Measurements from ENCODE around the gene CEP72.
"Not testable (repeated sequence)": the region's sequence is repeated elsewhere in the genome, so short reads cannot be mapped to it uniquely, and the experiment has no call there.

Gene CEP72

DNA sequence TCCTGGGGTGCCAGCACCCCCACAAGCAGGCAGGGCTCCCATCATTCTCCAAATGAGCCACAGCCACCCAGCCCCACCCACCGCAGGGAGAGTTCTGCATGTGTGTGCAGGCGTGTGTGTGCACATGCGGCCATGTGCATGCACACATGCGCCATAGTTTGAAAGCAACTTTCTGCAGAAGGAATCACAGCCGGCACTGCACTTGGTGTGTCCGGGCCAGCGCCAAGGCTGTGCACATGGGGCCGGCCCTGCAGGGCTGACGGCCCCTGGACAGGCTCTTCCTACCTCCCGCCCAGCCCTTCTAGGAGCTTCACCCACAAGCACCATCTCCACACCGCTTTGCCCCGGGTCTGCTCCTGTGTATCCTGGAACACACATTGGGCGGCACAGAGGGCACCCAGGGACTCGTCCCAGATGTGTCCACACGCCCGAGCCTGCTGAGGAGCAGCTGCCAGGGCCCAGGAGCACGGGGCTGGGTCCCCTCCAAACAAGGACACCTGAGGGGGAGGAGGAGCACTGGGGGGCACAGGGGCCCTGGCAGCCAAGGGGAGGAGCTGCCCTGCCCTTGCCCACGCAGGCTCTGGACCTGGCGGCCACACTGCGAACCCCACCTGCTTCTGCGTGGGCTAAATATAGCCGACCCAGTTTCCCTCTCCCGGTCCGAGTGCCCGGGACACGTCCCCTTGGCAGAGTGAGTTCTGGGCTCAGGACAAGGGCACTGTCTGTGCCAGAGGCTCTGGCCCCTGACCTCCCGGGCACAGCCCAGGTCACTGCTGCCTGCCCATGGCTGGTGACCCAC lies 61.9 kb downstream of the CEP72 start:
- no peak for DNase-seq

DNA sequence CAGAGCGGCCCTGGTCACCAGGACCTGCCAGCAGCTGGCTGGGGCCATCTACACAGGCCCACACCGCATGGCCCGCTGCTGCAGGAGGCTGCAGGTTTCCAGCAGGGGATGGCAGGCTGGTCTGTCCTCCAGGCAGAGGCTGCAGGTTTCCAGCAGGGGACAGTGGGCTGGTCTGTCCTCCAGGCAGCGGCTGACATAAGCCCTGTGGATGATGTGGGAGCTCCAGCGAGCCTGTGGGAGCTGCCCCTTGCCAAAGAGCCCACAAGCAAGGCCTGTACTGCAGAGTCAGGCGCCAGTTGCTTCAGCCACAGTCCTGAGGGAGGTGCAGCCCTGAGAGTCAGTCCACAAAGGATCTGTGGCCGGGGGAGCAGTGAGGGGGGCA lies 62.5 kb downstream of the CEP72 start:
- DNase-seq, result no peak

DNA sequence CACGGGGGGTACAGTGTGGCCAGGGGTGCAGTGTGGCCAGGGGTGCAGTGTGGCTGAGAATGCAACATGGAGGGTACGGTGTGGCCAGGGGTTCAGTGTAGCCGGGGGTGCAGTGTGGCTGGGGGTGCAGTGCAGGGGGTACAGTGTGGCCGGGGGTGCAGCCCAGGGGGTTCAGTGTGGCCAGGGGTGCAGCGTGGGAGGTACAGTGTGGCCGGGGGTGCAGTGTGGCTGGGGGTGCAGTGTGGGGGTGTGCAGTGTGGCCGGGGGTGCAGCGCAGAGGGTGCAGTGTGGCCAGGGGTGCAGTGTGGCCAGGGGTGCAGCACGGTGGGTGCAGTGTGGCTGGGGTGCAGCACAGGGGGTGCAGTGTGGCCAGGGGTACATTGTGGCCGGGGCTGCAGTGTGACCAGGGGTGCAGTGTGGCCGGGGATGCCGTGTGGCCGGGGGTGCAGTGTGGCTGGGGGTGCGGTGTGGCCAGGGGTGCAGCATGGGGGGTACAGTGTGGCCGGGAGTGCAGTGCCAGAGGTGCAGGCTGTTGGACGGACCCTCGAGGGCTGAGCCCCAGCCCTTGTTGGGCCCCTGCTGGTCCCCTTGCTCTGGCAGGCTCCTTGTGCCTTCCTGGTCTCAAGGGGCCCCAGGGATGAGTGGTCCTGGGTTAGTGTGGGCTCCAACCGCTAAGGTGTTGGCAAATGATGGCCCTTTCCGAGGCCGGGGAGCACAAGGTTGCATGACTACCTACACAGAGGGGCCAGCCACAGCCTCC lies 63.2 kb downstream of the CEP72 start:
- no peak for DNase-seq

DNA sequence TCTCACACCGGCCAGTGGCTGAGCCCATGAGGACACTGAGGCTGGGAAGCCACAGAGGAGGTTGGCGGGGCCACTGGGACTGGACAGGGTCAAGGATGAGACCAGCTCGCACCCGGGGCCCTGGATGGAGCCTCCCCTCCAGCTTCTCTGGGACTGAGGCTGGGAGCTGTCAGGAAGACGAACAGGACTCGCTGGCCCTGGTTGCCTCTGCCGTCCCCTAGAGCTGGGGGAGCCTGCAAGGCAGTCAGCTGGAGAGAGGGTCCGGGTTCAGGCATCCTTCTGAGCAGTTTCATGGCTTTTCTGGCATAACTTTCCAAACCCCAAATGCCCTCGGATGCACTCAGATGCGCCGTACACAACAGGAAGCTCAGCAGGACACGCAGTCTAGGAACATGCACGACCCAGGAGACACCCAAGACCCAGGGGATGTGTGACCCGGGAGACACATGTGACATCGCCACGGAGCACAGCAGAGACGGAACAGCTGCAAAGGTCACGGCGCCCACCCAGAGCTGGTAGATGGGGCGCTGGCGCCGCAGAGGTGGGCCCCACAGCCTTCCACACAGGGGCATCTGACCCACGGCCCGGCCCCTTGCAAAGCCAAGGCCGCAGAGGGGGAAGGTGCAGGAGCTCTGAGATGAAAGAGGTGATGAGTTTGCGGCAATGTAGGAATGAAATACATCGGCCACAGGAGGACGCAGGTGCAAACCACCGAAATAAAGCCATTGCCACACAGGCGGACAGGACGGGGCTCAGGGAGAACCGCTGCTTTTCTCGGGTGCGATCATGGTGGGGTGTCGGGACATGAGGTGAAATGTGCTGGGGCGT lies 63.9 kb downstream of the CEP72 start:
- DNase-seq, result no peak

DNA sequence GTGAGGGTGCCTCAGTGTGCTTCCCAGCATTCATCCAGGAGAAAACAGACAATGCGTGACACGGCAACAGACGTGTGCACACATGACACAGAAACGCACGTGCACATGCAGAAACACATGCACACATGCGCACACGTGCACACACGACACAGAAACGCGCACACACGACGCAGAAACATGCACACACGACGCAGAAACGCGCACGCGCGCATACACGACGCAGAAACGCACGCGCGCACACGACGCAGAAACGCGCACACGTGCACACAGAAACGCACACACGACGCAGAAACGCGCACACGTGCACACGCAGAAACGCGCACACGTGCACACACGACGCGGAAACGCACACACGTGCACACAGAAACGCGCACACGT lies 64.5 kb downstream of the CEP72 start:
- DNase-seq, result no peak

DNA sequence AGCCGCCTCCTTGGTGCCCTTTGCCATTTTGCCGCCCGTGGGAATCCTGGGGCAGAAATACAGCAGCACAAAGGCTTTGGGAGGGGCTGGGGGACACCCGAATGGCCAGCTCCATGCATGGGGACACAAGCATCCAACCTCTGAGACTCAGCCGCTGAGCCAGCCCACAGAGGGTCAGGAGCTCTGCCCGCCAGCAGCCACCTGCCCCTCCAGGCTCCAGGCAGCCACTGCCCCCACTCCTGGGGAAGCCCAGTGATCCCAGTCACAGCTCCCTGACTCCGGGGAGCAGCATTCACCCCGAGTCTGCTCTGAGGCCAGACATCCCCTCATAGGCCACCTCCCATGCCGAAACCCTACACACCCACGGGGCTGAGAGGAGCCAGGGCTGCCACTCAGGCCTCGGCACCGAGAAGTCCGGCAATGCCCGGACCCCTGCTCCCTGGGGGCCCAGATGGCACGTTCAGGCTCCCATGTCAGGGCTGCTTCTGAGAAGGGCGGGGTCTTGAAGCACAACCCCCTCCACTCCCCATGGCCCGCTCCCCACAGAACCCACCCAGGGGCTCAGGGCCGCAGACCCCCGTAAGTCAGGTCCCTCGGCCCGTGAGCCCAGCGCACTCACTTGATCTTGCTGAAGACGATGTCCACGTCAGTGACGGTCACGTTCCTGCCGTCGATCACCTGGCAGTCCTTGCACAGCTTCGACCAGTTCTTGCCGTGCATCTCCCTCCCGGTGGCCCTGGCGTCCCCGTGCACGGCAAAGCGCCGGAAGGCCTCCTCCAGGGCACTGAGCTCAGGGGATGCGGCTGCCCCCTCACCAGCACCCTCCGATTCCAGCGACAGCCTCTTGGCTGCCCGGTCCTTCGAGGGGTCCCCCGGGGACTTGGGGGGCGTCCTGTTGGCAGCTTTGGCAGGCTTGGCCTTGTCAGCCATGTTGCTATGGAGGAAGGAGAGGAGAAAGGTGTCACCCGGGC lies 65.3 kb downstream of the CEP72 start:
- no peak for DNase-seq

DNA sequence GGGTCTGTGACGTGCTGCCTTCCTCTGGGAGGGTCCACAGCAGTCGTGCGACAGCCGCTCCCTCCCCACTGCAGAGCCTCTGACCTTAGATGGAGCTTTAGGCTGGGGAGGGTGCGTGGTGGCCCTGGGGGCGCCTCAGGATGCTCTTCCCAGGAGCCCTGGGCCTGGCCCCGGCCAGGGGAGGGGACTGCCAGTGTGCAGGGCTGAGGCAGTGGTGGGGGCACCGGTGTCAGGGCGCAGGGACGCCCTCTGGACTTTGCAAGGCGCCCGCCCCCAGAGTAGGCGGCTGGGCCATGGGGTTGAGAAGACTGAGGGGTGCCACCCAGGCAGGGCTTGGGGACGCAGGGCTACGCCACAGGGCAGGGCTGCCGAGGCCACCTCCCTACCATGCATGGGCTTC lies 66.4 kb downstream of the CEP72 start:
- not testable (repeated sequence) for DNase-seq

DNA sequence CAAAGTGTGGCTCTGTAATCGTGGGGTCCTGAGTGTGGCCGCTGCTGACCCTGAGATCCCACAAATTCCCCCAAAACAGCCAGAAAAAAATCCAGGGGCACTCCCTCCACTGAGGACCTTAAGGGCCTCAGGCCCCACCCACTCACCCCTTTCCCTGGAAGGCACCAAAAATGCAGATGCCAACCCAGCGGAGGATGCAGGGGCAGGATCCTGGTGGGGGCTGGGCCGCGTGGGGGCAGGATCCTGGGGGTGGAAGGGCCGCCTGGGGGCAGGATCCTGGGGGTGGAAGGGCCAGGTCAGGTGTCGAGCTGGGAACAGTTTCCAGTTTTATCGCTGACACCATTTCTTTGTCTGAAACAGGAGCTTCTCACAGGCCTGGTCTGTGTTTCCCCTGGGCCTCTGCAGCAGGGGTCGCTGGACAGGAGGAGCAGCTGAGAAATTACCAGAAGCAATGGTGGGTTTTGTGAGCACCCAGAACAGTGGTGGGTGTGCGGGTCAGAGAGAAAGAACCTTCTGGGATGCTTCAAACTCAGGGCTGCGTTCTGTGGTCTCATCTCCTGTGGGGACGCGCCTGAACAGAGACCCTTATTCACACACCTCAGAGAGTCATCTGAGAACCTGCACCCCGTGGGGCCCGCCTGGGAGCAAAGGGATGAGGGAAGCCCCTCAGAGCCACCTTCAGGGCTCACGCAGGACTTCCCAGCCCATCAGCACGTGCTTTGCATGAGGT lies 67.2 kb downstream of the CEP72 start:
- not testable (repeated sequence) for DNase-seq

DNA sequence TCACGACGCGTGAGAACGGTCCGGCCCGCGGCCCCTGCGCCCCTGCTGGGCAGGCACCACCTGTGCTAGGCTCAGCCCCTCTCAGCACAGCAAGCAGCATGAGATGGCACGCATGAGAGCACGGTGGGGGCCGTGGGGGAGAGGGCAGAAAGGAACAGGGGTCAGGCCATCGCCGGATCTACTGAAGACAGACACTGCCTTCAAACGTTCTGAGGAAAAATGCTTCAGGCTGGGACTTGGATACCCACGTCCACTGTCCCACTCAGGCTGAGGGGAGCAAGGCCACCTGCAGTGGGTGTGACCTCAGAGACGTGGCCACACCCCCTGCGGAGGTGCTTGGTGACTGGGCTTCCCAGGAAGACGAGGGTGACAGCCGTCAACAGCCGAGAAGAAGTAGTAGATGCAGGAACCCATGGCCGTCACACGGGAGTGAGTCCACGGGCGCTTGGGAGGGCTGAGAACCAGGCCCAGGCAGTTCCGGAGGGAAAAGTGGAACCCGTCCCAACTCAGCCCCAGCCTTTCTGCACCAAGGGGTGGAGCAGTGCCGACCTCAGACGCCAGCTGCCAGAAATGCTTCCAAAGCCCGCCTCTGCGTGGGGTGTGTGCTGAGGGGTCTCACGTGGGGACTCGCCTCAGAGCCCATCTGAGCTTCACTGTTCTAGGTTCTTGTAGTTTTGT lies 68.1 kb downstream of the CEP72 start:
- not testable (repeated sequence) for DNase-seq

DNA sequence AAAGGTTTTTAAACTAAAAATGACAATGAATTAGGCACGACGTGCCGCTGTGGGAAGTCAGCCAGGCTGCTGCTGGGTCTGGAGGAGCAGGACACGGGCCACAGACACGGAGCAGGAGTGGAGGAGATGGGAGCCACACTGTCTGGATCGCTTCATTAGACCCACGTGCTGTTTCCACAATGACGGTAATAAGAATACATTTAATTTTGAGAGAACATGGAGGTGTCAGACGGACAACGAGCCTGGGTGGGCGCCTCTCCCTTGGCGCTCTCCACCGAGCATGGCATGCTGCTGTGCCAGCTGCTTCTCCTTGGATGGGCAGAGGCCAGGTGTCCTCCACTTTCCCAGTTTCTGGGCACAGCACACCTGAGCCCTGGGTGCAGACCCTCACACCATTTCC lies 68.7 kb downstream of the CEP72 start:
- not testable (repeated sequence) for DNase-seq

DNA sequence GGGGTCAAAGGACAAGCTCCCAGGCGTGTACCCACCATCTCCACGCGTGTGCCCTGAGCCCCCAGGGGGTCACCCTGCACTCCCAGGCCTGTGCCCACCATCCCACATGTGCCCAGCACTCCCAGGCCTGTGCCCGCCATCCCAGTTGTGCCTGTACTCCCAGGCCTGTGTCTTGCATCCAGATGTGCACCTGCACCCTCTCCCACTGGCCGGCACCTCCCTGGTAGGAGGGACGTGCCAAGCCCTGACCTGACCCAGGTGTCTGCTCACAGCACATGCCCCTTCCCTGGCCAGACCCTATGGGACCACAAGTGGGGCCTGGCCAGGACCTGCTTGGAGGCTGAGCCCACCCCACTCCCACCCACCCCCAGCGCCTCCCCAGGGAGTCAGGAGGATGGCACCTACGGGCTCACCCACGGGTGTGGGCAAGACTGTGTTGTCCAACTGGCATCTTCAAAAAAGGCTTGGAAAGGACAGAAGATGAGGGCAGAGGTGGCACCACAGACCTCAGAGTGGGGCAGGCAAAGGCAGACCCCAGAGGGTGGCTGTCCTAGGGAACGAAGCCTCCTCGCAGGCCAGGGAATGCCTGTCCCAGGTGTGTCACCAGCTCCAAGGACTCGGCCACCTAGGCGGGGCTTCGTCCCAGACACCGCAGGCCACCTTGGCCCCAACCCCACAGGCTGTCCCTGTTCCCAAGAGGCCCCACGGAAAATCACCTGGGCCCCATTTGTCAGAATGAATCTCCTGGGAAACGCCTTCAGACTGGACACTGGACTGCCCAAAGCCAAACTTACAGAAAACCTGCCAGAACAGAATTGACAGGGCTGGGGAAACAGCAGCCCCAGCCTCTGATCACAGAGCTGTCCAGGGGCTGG lies 69.4 kb downstream of the CEP72 start:
- not testable (repeated sequence) for DNase-seq

DNA sequence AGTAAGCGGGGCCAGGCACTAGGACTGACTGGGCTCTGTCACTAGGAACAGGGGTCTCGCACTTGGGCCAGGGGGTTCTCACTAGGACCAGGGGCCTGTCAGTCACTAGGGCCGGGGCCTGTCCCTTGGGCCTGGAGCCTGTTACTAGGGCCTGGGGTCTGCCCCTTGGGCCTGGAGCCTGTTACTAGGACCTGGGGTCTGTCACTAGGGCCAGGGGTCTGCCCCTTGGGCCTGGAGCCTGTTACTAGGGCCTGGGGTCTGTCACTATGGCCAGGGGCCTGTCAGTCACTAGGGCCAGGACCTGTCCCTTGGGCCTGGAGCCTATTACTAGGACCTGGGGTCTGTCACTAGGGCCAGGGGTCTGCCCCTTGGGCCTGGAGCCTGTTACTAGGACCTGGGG lies 70.1 kb downstream of the CEP72 start:
- not testable (repeated sequence) for DNase-seq

DNA sequence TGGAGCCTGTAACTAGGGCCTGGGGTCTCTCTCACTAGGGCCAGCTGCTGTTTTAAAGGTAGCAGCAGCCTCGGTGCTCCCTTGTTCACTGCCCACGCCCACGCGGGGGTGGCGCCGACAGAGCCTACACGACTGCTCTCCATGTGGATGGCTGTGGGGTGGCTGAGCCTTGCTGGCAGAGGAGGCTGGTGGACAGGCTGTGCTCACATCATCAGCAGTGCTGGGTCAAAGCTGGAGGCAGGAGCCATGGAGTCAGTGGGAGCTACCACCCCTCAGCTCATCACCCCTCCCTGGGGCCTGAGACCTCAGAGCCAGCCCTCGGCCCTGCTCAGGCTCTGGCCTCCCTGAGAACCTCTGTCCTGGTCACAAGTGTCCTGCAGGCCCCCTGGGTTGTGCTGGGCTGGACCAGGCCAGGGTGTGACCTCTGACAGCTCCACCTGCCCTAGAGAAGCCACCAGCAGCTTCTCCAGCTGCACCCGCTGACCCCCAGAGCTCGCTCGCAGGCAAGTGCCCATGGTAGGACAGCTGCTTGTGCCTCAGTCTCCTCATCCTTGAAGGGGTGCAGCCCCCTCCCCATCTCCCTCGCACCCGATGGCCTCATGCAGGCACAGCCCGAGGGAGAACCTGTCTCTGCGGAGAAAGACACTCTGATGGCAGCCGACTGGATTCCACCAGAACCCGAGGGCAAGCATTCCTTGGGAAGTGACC lies 70.7 kb downstream of the CEP72 start:
- not testable (repeated sequence) for DNase-seq

DNA sequence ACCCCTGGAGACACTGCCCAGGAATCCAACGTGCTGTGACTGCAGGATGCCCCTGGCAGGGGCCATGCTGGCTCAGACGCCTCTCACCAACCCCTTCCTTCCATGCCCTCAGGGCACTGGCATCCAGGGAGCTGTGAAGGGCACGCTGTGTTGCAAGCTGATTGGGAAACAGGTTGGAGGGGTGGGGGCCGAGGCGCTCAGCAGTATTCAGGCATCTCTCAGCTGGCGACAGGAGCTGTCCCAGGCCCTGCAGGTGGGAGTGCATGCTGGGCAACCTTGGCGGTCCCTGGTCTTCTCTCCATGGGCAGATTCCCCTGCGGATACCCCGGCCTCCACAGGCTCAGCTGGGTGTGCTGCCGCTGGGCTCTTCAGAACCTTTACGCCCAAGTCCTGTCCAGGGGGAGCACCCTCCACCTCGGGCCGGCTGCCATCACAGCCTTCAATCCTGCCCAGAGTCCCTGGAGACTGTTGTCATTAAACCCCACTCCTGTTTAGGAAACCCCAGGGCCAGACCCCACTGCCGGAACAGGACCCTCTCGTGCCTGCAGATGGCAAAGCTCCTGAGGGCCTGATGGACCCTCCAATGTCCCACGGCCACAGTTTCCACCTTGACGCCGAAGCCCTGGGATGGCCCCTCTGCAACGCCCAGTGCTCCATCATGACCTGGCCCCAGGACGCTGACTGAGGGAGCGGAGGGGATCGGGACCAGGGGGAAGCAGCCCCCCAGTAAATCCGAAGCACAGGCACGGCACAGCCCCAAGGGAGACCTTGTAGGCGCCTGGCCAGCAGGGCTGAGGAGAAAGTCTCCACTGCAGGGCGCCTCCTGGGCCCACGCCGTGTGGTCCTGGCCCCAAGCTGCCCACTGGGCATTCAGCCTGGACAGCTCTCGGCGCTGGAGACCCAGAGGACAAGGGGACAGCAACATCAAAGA lies 71.7 kb downstream of the CEP72 start:
- no peak for DNase-seq

DNA sequence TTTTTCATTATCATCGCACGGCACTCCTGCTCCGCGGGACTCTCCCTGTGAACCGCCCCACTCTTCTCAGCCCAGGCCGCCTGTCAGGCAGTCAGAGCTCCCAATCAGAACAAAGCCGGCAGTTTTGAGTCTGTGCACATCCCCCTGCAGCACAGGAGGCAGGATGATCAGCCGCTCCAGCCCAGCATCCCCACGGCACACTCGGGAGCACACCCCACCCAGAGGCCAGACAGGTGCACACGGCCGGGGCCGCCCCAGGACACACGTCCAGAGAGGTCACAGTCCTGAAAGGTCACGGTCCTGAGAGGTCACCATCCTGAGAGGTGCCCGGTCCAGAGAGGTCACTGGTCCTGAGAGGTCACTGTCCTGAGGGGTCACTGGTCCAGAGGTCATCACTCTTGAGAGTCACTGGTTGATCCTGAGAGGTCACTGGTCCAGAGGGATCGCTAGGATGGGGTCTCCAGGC lies 72.6 kb downstream of the CEP72 start:
- DNase-seq, result no peak

DNA sequence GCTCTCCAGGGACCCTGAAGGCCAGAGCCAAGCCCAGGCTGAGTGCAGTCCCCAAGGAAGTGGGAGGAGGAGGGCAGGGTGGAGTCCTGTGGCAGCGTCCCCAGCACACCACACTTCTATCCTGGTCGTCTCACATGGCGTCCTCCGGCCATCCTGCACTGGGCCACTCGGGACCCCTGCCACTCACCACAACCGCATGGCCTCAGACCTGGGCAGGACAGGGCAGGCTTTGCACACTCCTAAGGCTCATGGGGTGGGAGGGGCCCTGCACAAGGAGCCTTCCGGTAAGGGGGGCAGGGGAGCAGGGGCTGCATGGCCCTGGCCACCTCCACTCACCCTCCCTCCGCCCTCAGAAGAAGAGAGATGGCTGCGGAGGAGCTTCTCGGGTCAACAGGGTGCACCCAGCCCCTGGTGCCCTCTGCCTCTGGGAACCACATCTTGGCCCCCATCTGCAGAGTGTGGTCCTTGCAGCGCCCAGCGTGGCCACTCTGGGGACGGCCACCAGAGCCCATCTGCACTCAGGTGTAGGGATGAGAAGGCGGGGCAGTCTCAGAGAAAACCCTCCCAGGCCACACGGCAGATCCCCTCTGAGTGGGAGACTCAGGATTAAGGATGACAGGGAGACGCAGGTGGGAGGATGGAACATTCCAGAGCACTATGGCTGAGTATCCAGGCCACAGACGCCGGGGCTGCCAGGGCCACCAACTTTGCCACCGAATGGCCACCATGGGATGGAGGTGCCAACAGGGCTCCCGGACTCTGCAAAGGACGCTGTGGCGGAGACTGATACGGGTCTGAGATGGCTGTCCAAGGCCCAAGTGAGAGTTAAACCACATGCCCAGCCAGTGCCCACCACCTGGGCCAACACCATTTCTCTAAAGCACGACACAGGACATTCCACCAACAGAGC lies 73.4 kb downstream of the CEP72 start:
- DNase-seq, result no peak

DNA sequence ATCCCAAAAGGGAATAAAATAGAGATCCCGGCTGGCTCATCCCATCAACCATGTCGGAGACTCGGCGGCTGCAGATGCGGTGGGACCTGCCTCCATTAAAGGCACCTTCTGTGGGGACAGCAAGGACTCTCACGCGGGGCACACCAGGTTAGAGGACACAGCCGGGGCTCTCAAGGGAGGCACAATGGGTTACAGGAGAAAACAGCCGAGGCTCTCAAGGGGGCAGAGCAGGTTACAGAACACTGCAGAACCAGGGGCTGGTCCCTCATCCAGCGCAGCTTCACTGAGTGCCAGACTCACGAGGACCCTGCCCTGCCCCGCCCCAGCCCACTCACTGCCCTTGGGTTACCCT lies 74.0 kb downstream of the CEP72 start:
- not testable (repeated sequence) for DNase-seq
